Measurements from ENCODE around the gene LTA4H.

Gene LTA4H

DNA sequence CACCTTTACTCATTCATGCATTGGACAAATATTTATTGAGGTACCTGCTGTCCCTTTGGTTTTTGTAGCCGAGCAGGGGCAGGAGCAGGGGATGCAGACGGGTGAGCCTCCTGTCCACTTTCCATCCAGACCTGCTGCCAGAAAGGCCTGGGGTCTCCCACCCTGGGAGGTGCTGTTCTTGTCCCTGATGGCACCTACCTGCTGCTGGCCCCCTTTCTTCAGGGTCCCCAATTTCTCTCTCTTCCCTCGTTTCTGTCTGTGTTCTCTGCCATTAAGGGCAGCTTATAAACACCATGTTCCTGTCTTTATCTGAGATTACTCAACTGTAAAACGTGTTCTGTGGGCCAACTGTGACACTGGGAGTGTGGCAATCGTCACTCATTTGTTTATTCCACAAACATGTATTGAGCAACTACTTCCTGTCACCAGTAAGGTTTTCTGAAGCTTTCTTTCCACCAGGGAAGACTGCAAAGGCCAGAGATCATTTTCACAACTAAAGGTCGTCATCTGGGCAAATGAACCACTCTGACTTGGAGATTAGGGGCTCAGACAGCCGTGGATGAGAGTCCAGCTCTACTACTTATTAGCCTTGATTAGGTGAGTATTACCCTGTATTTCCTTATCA, 39.2 kb downstream of the LTA4H start, which contains the start of gene HAL:
Gene HAL, minus strand, starts transcription at position 311 of the 625 bp plus-strand sequence. CDS start 434 bp downstream, outside the sequence.
- Mint-ChIP-seq H3K27me3 (ENCODE audit: low read depth) (no peaks in the 10 kb centered on the region), H3K9me3 (no peaks in the 10 kb centered on the region), H3K27ac (no peak within 1 kb of the TSS), H3K4me3 (no peak within 1 kb of the TSS), H3K4me1 (no peaks in the 10 kb centered on the region), H3K36me3 (ENCODE audit: low read depth) (peaks cover 8% of the 10 kb centered on the region)
- TF ChIP-seq, protein P1, sequence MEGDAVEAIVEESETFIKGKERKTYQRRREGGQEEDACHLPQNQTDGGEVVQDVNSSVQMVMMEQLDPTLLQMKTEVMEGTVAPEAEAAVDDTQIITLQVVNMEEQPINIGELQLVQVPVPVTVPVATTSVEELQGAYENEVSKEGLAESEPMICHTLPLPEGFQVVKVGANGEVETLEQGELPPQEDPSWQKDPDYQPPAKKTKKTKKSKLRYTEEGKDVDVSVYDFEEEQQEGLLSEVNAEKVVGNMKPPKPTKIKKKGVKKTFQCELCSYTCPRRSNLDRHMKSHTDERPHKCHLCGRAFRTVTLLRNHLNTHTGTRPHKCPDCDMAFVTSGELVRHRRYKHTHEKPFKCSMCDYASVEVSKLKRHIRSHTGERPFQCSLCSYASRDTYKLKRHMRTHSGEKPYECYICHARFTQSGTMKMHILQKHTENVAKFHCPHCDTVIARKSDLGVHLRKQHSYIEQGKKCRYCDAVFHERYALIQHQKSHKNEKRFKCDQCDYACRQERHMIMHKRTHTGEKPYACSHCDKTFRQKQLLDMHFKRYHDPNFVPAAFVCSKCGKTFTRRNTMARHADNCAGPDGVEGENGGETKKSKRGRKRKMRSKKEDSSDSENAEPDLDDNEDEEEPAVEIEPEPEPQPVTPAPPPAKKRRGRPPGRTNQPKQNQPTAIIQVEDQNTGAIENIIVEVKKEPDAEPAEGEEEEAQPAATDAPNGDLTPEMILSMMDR (IDR thresholded peaks at IDR 0.05; ENCODE audit: unreplicated experiment in 3 of 3): no peak

DNA sequence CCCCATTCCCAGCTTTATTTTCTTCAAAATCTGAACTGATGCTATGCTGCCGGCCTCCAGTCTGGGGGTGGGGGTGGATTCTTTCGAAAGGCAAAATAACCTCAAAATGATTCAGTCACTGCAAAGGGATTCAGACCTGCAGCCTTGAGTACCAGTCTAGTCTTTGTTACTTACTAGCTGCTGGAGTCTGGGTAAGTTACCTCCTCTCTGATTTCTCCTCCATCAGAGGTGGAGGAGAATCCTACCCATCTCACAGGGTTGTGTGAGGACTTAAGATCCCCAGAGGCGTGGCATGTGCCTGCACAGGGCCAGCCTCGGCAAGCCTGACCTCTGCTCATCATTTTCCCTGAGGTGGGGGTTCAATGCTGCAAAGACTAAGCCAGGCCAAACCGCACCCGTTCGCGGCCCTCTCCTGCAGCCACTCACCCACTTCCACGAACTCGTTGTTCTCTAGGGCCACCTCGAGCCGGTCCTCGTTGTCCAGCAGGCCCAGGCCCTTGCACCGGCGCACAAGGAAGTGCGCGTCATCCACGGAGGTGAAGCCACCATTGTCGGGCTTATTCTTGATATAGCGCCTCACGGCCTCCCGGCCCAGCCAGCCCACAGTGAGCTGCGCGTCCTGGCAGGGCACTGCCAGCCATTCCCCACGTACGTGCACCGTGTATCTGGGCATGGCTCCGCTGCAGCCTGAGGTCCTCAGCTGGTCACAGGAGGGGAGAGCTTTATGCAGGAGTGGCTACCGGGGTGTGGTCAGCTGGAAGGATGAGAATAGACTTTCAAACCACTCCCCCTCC, 40.0 kb downstream of the LTA4H start:
- H3K36me3 Mint-ChIP-seq (ENCODE audit: low read depth): peaks cover 3% of the 10 kb centered on the region
- no peak overlapping the region for H3K27ac Mint-ChIP-seq
- TF ChIP-seq, protein P1 (IDR thresholded peaks at IDR 0.05; ENCODE audit: unreplicated experiment in 3 of 3): no peak
- H3K4me3 Mint-ChIP-seq: no peak overlapping the region
- no peaks in the 10 kb centered on the region for H3K4me1 Mint-ChIP-seq
- no peaks in the 10 kb centered on the region for H3K27me3 Mint-ChIP-seq (ENCODE audit: low read depth)
- no peaks in the 10 kb centered on the region for H3K9me3 Mint-ChIP-seq

DNA sequence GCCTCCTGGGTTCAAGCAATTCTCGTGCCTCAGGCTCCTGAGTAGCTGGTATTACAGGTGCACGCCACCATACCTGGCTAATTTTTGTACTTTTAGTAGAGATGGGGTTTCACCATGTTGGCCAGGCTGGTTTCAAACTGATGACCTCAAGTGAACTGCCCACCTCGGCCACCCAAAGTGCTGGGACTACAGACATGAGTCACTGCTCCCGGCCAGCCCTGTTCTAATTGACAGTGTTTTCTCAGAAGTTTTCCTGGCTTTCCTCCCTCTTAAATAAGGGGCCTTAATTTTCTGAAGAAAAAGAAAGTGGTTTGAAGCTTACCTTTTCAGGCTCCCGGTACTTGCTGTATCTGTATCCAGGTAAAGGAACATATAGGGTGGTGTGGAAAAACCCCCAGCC, 40.9 kb downstream of the LTA4H start:
- no peaks in the 10 kb centered on the region for H3K4me1 Mint-ChIP-seq
- TF ChIP-seq, protein P1 (IDR thresholded peaks at IDR 0.05; ENCODE audit: unreplicated experiment in 3 of 3): no peak
- no peaks in the 10 kb centered on the region for H3K36me3 Mint-ChIP-seq (ENCODE audit: low read depth)
- no peak overlapping the region for H3K27ac Mint-ChIP-seq
- H3K4me3 Mint-ChIP-seq: no peak overlapping the region
- no peaks in the 10 kb centered on the region for H3K9me3 Mint-ChIP-seq
- H3K27me3 Mint-ChIP-seq (ENCODE audit: low read depth): no peaks in the 10 kb centered on the region

DNA sequence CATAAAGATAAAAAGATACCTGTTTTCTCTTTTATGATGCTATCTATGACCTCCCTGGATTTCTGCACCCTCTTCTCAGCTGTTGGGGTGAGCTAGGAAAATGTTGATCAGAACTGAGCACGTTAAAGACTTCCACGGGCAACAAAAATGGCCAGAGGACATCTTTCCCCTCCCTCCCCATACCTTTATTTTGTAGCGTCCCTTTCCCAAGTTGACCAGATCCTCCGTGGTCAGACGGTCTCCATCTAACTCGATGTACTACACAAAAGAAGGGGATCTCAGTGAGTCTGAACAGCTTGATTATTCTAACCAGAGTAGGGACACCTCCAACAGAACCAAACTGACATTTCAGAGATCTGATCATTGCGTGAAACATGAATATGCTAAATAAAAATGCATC, 41.5 kb downstream of the LTA4H start:
- TF ChIP-seq, protein P1 (IDR thresholded peaks at IDR 0.05; ENCODE audit: unreplicated experiment in 3 of 3): no peak
- Mint-ChIP-seq H3K4me1 (no peaks in the 10 kb centered on the region), H3K27me3 (ENCODE audit: low read depth) (no peaks in the 10 kb centered on the region), H3K27ac (no peak overlapping the region), H3K9me3 (no peaks in the 10 kb centered on the region), H3K4me3 (no peak overlapping the region), H3K36me3 (ENCODE audit: low read depth) (no peaks in the 10 kb centered on the region)

DNA sequence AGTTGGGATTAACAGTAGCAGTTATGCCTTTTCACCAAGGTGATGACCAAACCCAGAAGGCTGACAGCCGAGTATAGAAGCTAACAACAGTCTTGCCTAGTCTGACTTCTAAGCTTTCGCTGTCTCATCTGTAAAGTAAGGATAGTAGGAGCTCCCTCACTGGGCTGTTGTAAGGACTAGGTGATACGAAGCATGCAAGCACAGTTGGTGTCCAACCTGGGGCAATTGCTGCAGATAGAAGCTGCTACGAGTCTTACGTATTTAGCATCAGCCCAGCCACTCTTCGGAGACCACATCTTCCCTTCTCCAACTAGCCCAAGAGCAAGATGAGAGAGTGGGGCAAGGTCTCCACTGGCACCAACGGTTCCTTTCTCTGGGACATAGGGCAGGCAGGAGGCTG, 45.3 kb downstream of the LTA4H start:
- H3K4me1 Mint-ChIP-seq: no peaks in the 10 kb centered on the region
- no peaks in the 10 kb centered on the region for H3K9me3 Mint-ChIP-seq
- no peak overlapping the region for H3K27ac Mint-ChIP-seq
- H3K27me3 Mint-ChIP-seq (ENCODE audit: low read depth): no peaks in the 10 kb centered on the region
- H3K4me3 Mint-ChIP-seq: no peak overlapping the region
- no peaks in the 10 kb centered on the region for H3K36me3 Mint-ChIP-seq (ENCODE audit: low read depth)
- TF ChIP-seq, protein P1 (IDR thresholded peaks at IDR 0.05; ENCODE audit: unreplicated experiment in 3 of 3): no peak

Measured in nephron (organoid).